Stimulated activated CD8-positive, alpha-beta memory T cell treated with anti-CD3 and anti-CD28 coated beads, Interleukin-4, amount 100 ng/mL, for 4 hours (primary cell): ENCODE results near the gene WDR81.
"Not testable (repeated sequence)": the region's sequence is repeated elsewhere in the genome, so short reads cannot be mapped to it uniquely, and the experiment has no call there.

Experiments used
- DNase-seq, 2 donors: peaks; one replicate each; pipeline ENCODE4 v3.0.0-alpha.2; 2020; ENCODE audit warnings: low read depth in 2 of 2, low spot score in 1 of 2

The WDR81 gene

GRCh38 chr17:1724351-1724868 is at the start of gene WDR81:
WDR81 (plus strand) TSS chr17:1724704; CDS start chr17:1724960, 256 bp downstream.
- DNase-seq: peak; percentile 75 to 78

- DNase-seq: no peak
These were observed 48.1 kb upstream of the WDR81 start for GRCh38 chr17:1676401-1676800.

- no peak for DNase-seq
These were observed 41.0 kb upstream of the WDR81 start for GRCh38 chr17:1683459-1683858.

- DNase-seq: peak; percentile 96
These were observed 39.9 kb upstream of the WDR81 start, which contains the start of gene PRPF8 for GRCh38 chr17:1684378-1685189. PRPF8 (minus strand) TSS chr17:1684867; CDS start chr17:1684571, 296 bp downstream.

GRCh38 chr17:1686086-1686485 is 38.4 kb upstream of the WDR81 start:
- no peak for DNase-seq

GRCh38 chr17:1688405-1688804 is 36.1 kb upstream of the WDR81 start:
- DNase-seq: not testable (repeated sequence)

- no peak for DNase-seq
These were observed 33.8 kb upstream of the WDR81 start for GRCh38 chr17:1690544-1691221.

- no peak for DNase-seq
These were observed 31.2 kb upstream of the WDR81 start for GRCh38 chr17:1693339-1693738.

GRCh38 chr17:1695365-1695764 is 29.1 kb upstream of the WDR81 start:
- DNase-seq: no peak

- no peak for DNase-seq
These were observed 26.8 kb upstream of the WDR81 start for GRCh38 chr17:1697681-1698080.

GRCh38 chr17:1699891-1700290 is 24.6 kb upstream of the WDR81 start:
- DNase-seq: not testable (repeated sequence)

GRCh38 chr17:1703063-1703462 is 21.4 kb upstream of the WDR81 start:
- no peak for DNase-seq

- no peak for DNase-seq
These were observed 19.5 kb upstream of the WDR81 start for GRCh38 chr17:1705004-1705403.

- no peak for DNase-seq
These were observed 17.4 kb upstream of the WDR81 start for GRCh38 chr17:1707107-1707506.

GRCh38 chr17:1708791-1709346 is 15.6 kb upstream of the WDR81 start:
- DNase-seq: not testable (repeated sequence)

GRCh38 chr17:1709403-1709951 is 15.0 kb upstream of the WDR81 start:
- DNase-seq: no peak

GRCh38 chr17:1709971-1710806 is 14.3 kb upstream of the WDR81 start, which contains the start of gene TLCD2:
TLCD2 (minus strand) TSS chr17:1710377; CDS start chr17:1710242, 135 bp downstream.
- no peak for DNase-seq

GRCh38 chr17:1710807-1711553 is 13.5 kb upstream of the WDR81 start:
- no peak for DNase-seq

GRCh38 chr17:1711804-1712203 is 12.7 kb upstream of the WDR81 start:
- DNase-seq: no peak

GRCh38 chr17:1712271-1712670 is 12.2 kb upstream of the WDR81 start:
- DNase-seq: no peak
